Stimulated activated CD4-positive, alpha-beta T cell treated with anti-CD3 and anti-CD28 coated beads, TNF-alpha, amount 100 ng/mL, for 24 hours (primary cell): ENCODE results near the gene COL8A1.

Experiments
- DNase-seq, 3 experiments: peaks; one replicate each; pipeline ENCODE4 v3.0.0-alpha.2; 2020; ENCODE audit warnings: low read depth in 3 of 3

Gene COL8A1

GRCh38 chr3:99639579-99639978 lies 1.2 kb downstream of the COL8A1 start:
- DNase-seq: no peak

DNA sequence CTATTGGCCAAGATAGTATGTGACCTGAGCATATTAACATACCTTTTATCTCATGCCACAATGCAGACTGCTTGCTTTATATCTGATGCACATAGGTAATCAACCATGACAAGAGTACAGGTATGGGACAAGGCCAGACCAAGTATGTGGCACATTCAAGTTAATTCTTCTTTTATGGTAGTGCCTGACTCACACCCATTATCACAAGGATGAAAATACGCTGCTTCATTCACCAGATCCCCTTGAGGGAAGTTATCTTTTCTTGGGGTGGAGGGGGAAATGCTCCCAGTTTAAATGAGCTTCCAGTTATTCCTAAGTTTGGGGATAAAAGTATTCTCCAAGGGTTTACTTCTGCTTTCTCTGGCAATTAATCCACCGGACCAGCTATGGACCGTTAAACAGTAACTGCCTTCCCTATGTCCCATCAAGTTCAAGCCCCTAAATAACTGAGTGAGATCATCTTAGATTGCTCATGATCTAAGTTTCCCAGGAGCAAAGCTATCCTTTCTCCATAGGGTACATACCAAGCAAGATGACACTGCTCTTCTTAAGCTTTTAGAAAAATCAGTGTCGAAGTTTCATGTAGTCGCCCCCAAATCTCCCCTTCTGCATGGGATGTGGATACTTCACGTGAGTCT lies 1.9 kb downstream of the COL8A1 start:
- no peak for DNase-seq

DNA sequence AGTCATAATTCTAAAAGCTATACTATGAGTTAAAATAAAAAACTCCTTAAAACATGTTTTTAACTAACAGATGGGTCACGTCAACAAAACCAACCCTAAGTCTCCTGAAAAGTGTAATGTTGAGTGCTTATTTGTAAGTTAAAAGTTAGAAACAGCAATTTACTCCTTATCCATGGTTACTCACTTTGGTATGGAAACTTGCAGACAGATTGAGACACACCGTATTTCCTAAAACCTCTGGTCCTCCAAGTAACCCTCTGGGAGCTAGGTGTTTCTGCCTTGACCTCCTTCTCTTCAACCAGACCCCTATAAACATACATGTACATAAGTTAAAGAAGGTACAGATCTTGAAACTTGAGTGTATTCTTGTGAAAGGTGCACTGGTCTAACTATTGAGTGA lies 3.1 kb downstream of the COL8A1 start:
- no peak for DNase-seq

DNA sequence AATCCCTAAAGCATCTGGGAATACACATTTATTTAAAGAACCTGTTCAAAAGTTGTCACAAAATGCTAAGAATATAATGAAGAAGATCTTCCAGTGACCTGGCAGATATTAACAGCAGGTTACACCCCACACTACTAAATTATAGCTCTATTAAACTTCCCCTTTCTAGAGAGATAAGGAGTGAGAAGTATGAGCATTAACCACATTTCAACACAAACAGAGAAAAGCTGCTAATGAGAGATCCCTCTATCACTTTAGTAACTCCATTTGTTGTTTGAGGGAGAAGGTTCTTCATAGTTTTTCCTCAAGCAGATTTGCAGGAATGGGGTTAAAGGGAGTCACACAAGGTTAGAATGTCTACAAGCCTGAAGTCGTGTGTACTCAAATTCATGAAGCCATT lies 3.6 kb downstream of the COL8A1 start:
- no peak for DNase-seq

DNA sequence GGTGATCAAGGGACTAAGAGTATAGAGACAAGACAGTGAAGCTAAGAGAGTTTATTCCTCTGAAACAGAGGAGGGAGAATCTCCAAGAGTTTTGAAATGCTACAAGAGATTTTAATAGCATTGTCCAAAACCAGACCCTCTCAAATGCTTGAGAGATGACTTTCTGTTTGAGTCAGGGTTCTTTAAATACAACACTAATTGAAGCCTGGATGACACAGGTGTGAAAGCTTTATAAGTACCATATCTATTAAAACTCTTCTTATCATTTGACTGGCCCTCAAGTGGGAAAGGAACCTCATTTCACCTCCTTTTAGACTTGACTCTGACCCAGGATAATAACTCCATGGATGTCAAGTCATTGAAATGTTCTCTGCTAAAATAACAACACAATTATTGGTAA lies 5.6 kb downstream of the COL8A1 start:
- DNase-seq: no peak

GRCh38 chr3:99644746-99645145 lies 6.4 kb downstream of the COL8A1 start:
- no peak for DNase-seq

- no peak for DNase-seq
Observed at GRCh38 chr3:99645277-99646106, 7.1 kb downstream of the COL8A1 start.

DNA sequence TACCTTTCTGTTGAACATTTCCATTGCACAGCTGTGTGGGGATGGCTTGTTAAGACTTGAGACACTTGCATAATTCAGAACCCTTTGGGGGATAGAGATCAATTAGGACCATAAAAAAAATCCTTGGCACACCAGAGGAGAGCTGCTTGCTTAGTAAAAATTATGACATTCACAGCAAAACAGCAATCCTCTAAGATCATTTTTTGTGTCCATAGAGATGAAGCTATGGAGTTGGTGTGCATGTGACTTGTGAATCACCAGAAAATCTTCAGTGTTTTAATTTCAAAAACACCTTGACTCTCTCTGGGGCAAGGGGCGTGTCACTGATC lies 7.7 kb downstream of the COL8A1 start:
- DNase-seq: no peak

DNA sequence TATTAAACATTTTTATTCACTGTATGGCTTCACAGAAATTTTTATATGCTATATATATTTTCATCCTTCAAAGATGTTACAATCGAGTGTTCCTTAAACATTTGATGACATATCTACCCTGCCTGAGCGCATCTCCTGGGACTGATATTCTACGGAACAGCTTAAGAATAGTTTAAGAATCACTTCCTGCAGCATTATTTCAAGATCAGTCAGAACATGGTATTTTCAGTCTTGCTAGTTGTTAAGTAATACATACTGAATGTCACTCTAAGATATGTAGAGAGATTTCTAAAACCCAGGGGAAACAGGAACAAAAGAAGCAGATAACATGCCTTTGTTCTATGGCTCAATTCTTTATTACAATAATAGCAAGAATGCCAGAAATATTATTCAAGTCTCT lies 8.7 kb downstream of the COL8A1 start:
- DNase-seq: no peak

- DNase-seq: no peak
Observed at GRCh38 chr3:99648101-99648500, 9.7 kb downstream of the COL8A1 start.

- DNase-seq: no peak
Observed at GRCh38 chr3:99648516-99648915, 10.1 kb downstream of the COL8A1 start.

DNA sequence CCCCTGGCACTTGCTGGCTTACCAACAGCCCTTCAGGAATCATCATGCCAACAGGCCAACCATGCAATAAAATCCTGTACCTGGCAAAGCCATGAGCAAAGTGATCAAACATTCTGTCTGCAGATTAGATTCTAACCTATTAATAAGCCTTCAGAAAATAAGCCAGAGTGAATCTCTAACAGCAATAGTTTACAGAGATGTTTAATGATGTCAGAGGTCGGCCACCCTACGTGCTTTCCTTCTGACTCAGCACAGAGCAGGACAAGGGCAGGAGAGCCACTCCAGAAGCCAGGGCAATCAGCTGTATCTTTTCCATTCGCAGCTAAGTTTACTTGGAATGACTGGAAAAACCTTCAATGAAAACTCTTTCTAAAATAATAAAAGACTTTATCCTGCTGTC lies 13.1 kb downstream of the COL8A1 start:
- no peak for DNase-seq

DNA sequence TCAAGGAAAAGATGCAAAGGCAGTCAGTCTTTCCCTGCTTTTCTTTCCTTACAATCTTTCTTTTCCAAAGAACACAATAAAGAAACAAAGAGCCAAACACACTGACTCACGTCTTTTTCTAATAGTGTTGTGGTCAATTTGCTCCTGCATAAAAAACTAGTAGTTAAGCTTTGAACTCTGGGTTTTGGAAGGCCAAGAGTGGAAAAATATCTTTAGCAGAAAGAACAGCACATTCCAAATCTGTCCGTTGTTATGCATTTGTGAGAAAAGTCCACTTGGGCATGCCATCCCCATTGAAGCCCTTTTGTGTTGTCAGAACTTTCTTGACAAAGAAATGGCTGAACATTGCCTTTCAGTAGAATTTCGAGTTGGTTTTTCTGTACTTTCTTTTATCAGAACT lies 18.2 kb downstream of the COL8A1 start:
- DNase-seq: no peak

GRCh38 chr3:99658274-99658673 lies 19.9 kb downstream of the COL8A1 start:
- no peak for DNase-seq

DNA sequence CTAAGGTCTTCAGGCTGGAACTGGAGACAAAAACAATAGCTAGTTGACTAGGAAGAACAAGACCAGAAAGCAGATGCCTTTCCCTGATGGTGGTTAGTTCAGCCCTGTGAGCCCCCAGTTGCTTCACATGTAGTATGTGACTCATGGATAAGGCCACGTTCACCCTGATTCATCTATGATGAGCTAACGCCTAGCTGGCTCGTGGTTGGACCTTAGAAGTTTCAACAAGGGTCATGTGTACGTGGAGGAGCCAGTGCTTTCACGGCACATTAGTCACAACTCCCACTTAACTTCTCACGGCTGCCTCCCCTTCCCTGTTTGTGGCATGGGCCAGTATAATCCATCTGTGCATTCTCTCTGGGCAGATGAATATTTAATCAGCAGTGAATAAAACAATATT lies 20.6 kb downstream of the COL8A1 start:
- DNase-seq: no peak

DNA sequence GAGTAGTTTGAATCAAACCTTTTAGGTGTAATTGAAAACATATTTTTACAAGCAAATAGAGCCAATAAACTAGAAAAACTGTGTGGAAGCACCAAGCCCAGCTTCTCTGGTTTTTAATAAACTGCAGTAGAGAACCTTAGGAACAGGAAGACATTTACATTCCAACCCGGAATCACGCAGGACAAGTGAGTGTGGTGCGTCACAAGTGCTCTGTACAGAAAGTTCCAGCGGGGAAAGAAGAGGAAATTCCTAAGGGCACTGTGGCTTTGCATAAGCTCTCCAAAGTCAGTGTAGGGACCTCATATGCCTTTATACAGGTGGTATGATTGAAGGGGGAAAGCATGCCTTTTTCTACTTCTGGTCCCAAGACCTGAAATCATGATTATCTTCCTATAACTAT lies 21.6 kb downstream of the COL8A1 start:
- no peak for DNase-seq

DNA sequence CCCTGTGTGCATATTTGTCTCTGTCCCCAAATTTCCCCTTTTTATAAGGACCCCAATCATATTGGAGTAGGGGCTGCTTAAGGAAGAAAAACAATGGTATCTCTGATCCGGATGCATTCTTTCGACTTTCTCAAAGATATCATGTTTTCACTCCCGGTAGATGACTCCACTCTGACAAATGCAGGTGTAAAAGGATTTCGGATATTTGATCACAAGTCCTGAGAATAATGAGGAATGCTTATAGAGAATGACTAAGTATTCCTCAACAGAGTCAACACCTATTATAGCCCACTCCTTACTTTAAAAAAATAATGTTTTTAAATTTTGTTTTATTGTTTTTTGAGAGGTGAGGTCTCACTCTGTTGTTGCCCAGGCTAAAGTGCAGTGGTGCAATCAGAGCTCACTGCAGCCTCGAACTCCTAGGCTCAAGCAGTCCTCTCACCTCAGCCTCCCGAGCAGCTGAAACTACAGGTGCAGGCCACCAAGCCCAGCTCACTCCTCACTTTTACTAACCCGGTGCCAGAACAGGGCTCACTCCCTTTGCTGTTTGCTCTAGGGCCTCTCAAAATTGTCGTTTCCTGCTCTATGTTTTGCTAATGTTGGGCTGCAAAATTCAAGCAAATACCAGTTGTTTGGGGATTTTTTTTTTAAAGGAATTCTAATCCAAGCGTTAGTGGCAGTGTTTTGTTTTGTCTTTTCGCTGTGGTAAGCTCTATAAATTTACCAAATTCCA lies 24.6 kb downstream of the COL8A1 start:
- no peak for DNase-seq

GRCh38 chr3:99663977-99664376 lies 25.6 kb downstream of the COL8A1 start:
- DNase-seq: no peak

- DNase-seq: no peak
Observed at GRCh38 chr3:99665017-99665416, 26.6 kb downstream of the COL8A1 start.

- DNase-seq: no peak
Observed at GRCh38 chr3:99666201-99666600, 27.8 kb downstream of the COL8A1 start.

DNA sequence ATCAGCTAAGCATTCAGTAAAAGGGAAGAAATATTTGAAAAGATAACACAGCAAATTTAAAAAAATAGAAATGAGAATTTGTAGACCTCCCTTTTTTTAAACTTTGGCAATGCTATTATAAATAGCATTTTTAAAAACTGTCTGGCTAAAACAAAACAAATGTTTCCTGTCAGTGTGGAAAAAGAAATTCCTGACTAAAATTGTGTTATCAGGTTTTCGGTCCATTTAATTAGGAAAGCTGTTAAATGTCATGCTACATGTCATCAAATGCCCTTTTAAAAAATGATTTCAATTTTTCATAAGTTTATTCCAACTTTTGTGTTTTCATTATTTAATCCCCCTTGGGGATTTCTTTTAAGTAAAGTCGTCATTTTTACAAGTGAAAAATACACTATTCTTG lies 29.6 kb downstream of the COL8A1 start:
- no peak for DNase-seq

GRCh38 chr3:99669879-99670555 lies 31.6 kb downstream of the COL8A1 start:
- DNase-seq: no peak
